ENCODE measurements around the gene C1orf35.

The C1orf35 gene

DNA sequence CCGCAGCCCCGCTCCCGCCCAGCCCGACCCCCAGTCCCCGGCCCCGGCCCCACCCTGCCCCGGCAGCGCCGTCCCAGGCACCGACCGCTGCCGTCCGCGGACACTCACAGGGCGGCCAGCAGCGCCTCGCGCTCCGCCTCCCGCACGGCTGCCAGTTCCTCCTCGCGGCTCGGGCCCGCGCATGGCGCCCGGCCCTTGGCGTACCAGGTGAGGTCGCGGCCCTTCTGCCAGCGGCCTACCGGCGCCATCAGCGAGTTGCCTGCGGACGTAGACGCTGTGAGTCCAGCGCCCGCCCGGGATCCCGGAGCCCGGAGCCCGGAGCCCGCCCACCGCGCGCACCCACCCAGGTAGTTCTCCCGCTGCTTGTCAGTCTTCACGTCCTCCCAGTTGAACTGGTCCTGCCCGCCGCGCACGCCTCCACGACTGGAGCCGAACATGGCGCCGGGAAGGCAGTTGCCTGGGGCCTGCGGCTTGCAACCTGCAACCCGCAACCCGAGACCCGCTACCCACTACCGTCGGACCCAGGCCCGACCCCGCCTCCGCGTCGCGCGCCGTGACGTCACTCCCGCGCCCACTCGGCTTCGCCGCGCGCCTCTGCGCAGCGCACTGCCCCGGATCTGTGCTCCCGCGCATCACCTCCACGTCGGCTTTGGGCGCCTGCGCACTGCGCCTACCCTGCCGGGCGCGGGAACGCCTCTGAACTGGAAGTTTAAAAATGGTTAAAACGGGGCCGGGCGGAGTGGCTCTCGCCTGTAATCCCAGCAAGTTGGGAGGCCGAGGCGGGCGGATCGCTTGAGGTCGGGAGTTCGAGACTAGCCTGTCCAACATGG, at the start of gene C1orf35:
Gene C1orf35, minus strand, starts transcription at position 535 of the 830 bp plus-strand sequence. Its CDS starts 98 bp downstream, at position 437.
- peak; percentile 93 for DNase-seq (ENCODE audit: low spot score)

DNA sequence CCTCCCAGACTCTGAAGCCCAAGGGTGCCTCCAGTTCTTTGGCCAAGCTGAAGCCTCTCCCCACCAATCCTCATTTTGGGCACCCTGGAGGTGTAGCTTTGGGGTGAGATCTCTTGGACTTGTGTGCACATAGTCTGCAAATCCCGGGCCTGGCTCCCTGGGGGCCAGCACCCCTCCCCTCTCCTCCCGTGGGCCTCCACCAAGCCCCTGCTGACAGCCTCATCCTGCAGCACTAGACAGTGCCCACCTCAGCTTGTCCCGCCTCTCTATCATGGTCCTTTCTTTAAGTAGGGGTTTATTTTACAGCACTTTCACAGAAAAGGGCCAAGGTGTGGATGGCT, 49.8 kb upstream of the C1orf35 start:
- no peak for DNase-seq (ENCODE audit: low spot score)

DNA sequence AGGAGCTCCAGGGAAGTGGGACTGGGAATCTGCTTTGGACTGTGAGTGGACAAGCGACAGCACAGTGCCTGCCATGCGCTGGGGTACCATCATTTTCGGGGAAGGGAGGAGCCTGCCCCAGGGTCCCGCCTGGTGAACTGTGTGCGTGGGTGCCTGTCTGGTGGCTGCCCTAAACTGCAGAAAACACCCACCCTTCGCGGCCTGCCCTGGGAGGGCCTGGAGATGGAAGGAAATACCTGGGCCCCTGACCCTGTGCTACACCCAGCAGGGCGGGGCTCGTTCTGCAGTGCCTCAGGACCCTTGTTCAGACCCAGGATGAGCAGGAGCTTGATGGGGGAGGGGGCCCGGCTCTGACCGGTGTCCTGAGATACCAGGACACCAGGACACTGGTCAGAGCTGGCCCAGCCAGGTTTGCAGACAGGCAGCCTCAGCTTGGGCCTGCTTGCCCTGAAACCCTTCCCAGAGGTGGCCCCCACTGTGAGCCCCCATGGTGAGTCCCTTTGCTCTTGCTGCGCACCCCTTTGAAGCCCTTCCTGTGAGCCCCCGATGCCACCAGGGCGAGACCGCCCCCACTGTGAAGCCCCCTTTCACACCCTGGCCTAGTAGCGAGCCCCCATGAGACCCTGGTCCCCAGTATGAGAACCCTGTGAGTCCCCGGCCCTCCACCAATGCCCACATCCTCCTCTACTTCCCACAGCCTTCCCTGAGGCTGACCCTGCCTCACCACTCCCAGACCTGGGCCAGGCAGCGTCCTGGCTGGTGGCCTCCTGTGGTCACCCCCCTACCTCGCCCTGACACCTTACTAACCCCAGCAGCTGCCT, 49.2 kb upstream of the C1orf35 start:
- DNase-seq (ENCODE audit: low spot score): no peak

GRCh38 chr1:228151180-228151925, 48.2 kb upstream of the C1orf35 start:
- DNase-seq (ENCODE audit: low spot score): no peak

- DNase-seq (ENCODE audit: low spot score): no peak
Observed at GRCh38 chr1:228150461-228151179, 47.5 kb upstream of the C1orf35 start.

- no peak for DNase-seq (ENCODE audit: low spot score)
Observed at GRCh38 chr1:228150120-228150460, 47.0 kb upstream of the C1orf35 start.

DNA sequence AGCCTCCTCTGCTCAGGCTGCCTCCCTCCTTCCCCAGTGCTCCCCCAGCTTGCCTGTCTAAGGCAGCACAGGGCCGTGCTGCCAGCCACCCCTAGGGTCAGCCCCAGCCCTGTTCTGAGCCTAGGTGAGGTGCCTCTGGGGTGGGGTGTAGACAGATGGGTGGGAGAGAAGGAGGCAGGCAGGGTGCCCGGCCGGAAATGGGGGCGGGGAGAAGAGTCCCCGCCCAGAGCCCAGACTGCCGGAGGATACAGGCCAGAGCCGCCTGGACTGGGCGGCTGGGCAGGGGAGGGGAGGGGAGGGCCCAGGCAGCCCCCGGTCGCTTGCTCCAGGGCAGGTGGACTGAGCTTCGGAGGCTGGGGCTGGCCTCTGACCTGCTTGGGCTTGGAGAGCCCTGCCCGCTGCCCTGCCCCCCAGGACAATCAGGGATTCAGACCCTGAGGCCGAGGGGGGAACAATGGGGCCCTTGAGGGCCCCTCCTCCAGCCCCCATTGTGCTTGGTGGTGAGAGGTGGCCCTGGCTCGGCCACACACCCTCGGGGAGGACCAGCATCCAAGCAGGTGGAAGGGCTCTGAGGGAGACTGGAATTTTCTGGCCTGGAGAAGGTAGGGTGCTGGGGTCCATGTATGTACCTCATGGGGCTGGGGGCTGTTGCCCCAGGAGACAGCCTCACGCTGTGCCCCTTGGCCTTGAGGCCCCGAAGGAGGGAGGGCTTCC, 46.4 kb upstream of the C1orf35 start, which contains the start of gene GJC2:
Gene GJC2, plus strand, starts transcription at position 525 of the 714 bp plus-strand sequence. CDS start 7,829 bp downstream, outside the sequence.
- DNase-seq (ENCODE audit: low spot score): no peak

GRCh38 chr1:228148935-228149405, 45.8 kb upstream of the C1orf35 start:
- DNase-seq (ENCODE audit: low spot score): no peak

DNA sequence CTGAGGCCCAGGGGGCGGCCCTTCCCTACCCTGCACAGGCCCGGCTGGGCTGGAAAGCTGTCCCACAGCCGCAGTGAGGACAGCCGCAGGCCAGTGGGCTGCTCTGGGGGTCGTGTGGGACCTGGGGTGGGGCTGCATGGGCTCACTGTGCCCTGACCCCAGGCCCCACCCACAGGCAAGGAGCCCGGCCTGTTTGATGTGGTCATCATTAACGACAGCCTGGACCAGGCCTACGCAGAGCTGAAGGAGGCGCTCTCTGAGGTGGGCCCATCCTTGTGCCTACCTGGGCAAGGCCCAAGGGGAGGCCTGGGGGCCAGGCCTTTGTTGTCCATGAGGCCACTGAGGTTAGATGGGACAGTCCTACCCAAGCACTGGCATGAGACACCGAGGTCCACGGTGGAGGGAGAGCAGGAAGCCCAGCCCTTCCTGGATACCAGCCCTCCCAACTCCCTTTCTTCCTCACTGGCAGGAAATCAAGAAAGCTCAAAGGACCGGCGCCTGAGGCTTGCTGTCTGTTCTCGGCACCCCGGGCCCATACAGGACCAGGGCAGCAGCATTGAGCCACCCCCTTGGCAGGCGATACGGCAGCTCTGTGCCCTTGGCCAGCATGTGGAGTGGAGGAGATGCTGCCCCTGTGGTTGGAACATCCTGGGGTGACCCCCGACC, 45.2 kb upstream of the C1orf35 start:
- no peak for DNase-seq (ENCODE audit: low spot score)

DNA sequence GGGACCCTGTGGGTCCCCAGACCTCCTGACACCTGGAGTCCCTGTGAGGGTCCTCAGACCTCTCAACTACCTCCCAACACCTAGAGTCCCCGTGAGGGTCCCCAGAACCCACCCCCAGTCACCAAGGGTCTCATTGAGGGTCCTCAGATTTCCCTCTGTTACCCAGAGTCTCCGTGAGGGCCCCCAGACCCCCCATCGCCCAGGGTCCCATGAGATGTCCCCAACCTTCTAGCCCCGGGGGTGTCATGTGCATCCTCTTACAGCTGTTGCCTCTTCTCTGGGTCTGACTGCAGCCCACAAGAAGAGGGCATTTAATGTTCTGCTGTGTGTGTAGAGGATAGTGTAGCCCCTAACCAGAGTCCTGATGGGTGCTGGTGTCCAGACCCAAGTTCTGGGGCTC, 44.6 kb upstream of the C1orf35 start:
- no peak for DNase-seq (ENCODE audit: low spot score)

GRCh38 chr1:228147151-228147693, 44.1 kb upstream of the C1orf35 start:
- DNase-seq (ENCODE audit: low spot score): no peak

GRCh38 chr1:228146417-228147150, 43.5 kb upstream of the C1orf35 start:
- DNase-seq (ENCODE audit: low spot score): no peak

DNA sequence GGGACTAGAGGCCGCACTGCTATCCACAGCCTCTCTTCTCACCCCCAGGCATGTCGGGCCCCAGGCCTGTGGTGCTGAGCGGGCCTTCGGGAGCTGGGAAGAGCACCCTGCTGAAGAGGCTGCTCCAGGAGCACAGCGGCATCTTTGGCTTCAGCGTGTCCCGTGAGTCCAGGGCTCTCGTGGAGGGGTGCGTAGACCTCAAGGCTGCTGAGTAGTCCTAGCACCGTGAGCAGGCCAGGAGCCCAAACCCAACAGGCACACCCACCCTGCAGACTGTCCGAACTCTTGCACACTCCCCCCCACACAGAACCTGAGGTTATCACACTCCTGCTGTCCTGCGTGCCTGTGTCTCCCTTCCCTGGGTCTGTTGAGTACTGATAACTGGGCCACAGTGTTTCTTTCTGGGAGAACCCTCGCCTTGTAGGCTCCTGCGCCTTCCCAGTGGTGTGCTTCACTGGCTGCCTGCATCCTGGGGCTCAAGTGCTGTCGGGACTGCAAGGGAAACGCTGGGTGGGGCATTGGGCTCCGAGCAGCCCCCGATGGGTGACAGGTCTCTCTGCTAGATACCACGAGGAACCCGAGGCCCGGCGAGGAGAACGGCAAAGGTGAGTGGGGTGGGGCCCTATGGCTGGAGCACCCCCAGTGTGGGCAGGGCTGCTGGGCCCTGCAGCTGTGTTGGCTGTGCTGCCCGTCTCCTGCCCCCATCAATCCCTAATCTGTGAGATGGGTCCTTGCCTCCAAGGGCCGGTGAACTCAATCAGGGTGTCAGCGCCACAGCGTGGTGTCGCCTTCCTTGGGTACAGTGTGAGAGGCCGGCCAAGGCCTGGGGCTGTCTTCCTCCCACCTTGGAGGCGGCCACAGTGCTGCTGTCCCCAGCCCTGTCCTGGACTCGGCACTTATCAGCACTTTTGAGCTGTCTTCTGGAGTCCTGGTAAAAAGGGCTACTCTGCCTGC, 42.6 kb upstream of the C1orf35 start:
- no peak for DNase-seq (ENCODE audit: low spot score)

DNA sequence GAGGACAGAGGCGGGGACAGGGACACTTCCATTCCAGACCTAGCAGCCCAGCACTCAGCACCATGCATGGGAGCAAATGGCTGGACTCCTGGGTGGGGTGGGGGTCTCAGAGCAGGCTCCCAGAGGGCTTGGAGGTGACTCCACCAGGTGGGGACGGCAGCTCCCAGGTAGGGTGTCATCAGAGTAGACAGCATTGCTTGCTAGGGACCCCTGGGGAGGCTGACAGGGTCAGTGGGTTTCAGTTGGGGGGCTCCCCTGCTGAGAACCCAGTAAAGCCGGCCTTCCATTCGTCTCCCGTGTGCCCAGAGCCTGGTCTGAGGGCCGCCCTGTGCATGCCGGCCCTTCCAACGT, 41.8 kb upstream of the C1orf35 start:
- no peak for DNase-seq (ENCODE audit: low spot score)

GRCh38 chr1:228144193-228144992, 41.3 kb upstream of the C1orf35 start:
- no peak for DNase-seq (ENCODE audit: low spot score)

DNA sequence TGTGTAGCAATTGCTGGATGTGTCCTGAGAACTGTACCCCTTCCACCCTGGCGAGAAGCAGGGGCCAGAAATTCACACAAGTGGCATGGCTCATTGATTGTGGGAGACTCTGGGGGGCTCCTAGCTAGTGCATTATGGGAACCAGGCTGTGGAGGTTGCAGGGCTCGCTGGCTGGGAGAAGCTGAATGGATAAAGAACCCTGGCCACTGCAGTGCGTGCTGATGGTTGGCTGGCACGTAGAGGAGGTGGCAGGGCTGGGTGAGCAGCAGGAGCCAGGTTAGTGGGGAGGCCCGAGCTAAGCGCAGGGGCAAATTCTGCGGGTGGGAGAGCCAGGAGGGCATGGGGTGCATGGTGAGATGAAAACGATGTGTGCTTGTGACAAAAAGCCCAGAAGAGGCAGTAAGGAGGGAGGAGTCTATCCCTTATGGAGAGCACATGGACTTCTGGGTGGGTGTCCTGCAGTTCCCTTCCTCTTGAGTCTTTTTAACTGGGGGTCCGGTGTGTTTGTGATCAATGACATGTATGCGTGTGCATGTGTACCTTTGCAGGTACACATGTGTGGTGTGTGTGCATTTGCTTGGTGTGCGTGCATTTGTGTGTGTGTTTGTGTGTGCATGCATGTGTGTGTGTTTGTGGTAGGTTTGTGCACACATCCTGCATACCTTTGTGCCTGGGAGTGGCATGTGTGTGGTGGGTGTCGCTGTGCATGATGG, 40.5 kb upstream of the C1orf35 start:
- DNase-seq (ENCODE audit: low spot score): no peak

GRCh38 chr1:228142701-228143136, 39.6 kb upstream of the C1orf35 start:
- no peak for DNase-seq (ENCODE audit: low spot score)

Data from CD4-positive, alpha-beta T cell treated with Interleukin-15 for 4 hours (primary cell).